Measurements from ENCODE around the gene SLC11A2. TPM values are rescaled to one million over a fixed set of nuclear protein-coding genes. Genes with fewer than 3 reads are reported as not detected.
"Not testable (repeated sequence)": the region's sequence is repeated elsewhere in the genome, so short reads cannot be mapped to it uniquely, and the experiment has no call there.

SLC11A2 gene
- total RNA-seq, 2 donors from 2014 or later: 61.8 to 64.5 TPM

GRCh38 chr12:50933459-50934124 is 92.6 kb downstream of the SLC11A2 start:
- H3K27me3 ChIP-seq (replicated peaks; ENCODE audit: insufficient read depth): no peaks in the 10 kb centered on the region
- no peak for TF ChIP-seq POLR2AphosphoS5 (IDR thresholded peaks at IDR 0.05)
- TF ChIP-seq POLR2A (IDR thresholded peaks at IDR 0.05): no peak
- TF ChIP-seq CTCF (IDR thresholded peaks at IDR 0.05): no peak
- H3K4me1 ChIP-seq (replicated peaks): no peaks in the 10 kb centered on the region
- no peak overlapping the region for H3K27ac ChIP-seq
- H3K4me3 ChIP-seq: no peak overlapping the region
- H3K36me3 ChIP-seq: no peaks in the 10 kb centered on the region
- no peak for DNase-seq (ENCODE audit: low spot score)
- no peaks in the 10 kb centered on the region for H3K9me3 ChIP-seq
- intact Hi-C loops (cut with DNase I): no loop called here
- 100% methylated on average over 2 of the region's 2 CpGs for WGBS

- H3K36me3 ChIP-seq: no peaks in the 10 kb centered on the region
- intact Hi-C loops (cut with DNase I): no loop called here
- WGBS: 49% methylated on average over 2 of the region's 2 CpGs
- DNase-seq (ENCODE audit: low spot score): no peak
- no peaks in the 10 kb centered on the region for H3K4me1 ChIP-seq (replicated peaks)
- no peak overlapping the region for H3K4me3 ChIP-seq
- no peak for TF ChIP-seq POLR2A (IDR thresholded peaks at IDR 0.05)
- TF ChIP-seq CTCF (IDR thresholded peaks at IDR 0.05): no peak
- no peak for TF ChIP-seq POLR2AphosphoS5 (IDR thresholded peaks at IDR 0.05)
- no peak overlapping the region for H3K27ac ChIP-seq
- no peaks in the 10 kb centered on the region for H3K27me3 ChIP-seq (replicated peaks; ENCODE audit: insufficient read depth)
- H3K9me3 ChIP-seq: no peaks in the 10 kb centered on the region
Observed at GRCh38 chr12:50932787-50933280, 93.3 kb downstream of the SLC11A2 start.

GRCh38 chr12:50930477-50930876 is 95.7 kb downstream of the SLC11A2 start:
- intact Hi-C loops (cut with DNase I): not testable (repeated sequence)
- WGBS: 94% methylated on average over 12 of the region's 12 CpGs

GRCh38 chr12:50929831-50930230 is 96.4 kb downstream of the SLC11A2 start:
- Histone ChIP-seq H3K27ac (no peak overlapping the region), H3K36me3 (no peaks in the 10 kb centered on the region), H3K4me1 (replicated peaks) (no peaks in the 10 kb centered on the region), H3K9me3 (no peaks in the 10 kb centered on the region), H3K4me3 (no peak overlapping the region), H3K27me3 (replicated peaks; ENCODE audit: insufficient read depth) (no peaks in the 10 kb centered on the region)
- DNase-seq (ENCODE audit: low spot score): no peak
- intact Hi-C loops (cut with DNase I): loop anchor here (5.0 to 10.0 kb wide), 2 partner anchors 57 to 105 kb away; no protein-coding TSS in a partner anchor
- 80% methylated on average over 3 of the region's 3 CpGs for WGBS
- TF ChIP-seq POLR2A (IDR thresholded peaks at IDR 0.05): no peak
- no peak for TF ChIP-seq CTCF (IDR thresholded peaks at IDR 0.05)
- TF ChIP-seq POLR2AphosphoS5 (IDR thresholded peaks at IDR 0.05): no peak

More at GRCh38 chr12:50930477-50930876, 95.7 kb downstream of the SLC11A2 start:
- not testable (repeated sequence) for H3K27me3 ChIP-seq (replicated peaks; ENCODE audit: insufficient read depth); DNase-seq (ENCODE audit: low spot score); H3K27ac ChIP-seq; H3K4me3 ChIP-seq; H3K9me3 ChIP-seq; H3K4me1 ChIP-seq (replicated peaks); H3K36me3 ChIP-seq

Small RNA genes lying within 50 kb of the gene (small RNA-seq; reads per million reads assigned to genes)
- gene AC008121.1 (0 reads per million in 2 donors), gene RF00019 (0 reads per million in 2 donors), gene RNU6-1273P (0 reads per million in 2 donors), gene RNU6-87P (0 reads per million in 2 donors)

Other genes with a start within 250 kb of the SLC11A2 start
- gene TMPRSS12, start 183.5 kb downstream of the SLC11A2 start, total RNA-seq: 1 to 10 TPM in 1 of 2 donors, under 1 TPM in 1; 0.68 to 1.2 TPM
- gene HIGD1C, start 73.8 kb downstream of the SLC11A2 start, total RNA-seq: not detected
- gene LETMD1, start 21.9 kb upstream of the SLC11A2 start, total RNA-seq: 10 to 100 TPM; 63.3 to 63.6 TPM
- gene CSRNP2, start 57.2 kb upstream of the SLC11A2 start, total RNA-seq: 10 to 100 TPM; 27.3 to 46.1 TPM
- 10 to 100 TPM; 11.5 to 21.0 TPM for gene TFCP2, start 146.8 kb upstream of the SLC11A2 start, total RNA-seq
- gene POU6F1, start 191.7 kb upstream of the SLC11A2 start, total RNA-seq: 10 to 100 TPM; 13.5 to 17.2 TPM
- gene DAZAP2, start 212.4 kb upstream of the SLC11A2 start, total RNA-seq: 100 to 1,000 TPM; 299 to 374 TPM
- 10 to 100 TPM; 10.7 to 15.4 TPM for gene SMAGP, start 244.0 kb upstream of the SLC11A2 start, total RNA-seq